IMR-90 (cell line): Measurements from ENCODE around the gene FOXO6.

Experiments
- MAZ ChIP-seq: IDR thresholded peaks from 2 replicates; pipeline ENCODE4 v1.6.1; 2012; ENCODE audit warnings: low read depth, mild to moderate bottlenecking, low read length, improper control_type of control experiment, moderate library complexity, borderline replicate concordance
- MXI1 ChIP-seq: IDR thresholded peaks from 2 replicates; pipeline ENCODE4 v1.6.1; 2012; ENCODE audit warnings: low read depth, mild to moderate bottlenecking, low read length, moderate library complexity, borderline replicate concordance
- POLR2A ChIP-seq: IDR thresholded peaks from 2 replicates; pipeline ENCODE4 v1.6.1; 2012; ENCODE audit warnings: mild to moderate bottlenecking, low read depth, low read length
- RAD21 ChIP-seq: IDR thresholded peaks from 2 replicates; pipeline ENCODE4 v1.6.1; 2012; ENCODE audit warnings: low read length, improper control_type of control experiment
- SMC3 ChIP-seq: fragments of 150-350 bp; IDR thresholded peaks from 2 replicates; pipeline ENCODE4 v1.6.1; 2016; ENCODE audit warnings: low read depth, mild to moderate bottlenecking, antibody characterized with exemption, low read length, moderate library complexity
- TF ChIP-seq, protein P1 (sequence below): conservative IDR thresholded peaks from 2 replicates; pipeline ENCODE4 v1.5.1; 2012; ENCODE audit warnings: mild to moderate bottlenecking, low read depth, low read length, improper control_type of control experiment

DNA sequence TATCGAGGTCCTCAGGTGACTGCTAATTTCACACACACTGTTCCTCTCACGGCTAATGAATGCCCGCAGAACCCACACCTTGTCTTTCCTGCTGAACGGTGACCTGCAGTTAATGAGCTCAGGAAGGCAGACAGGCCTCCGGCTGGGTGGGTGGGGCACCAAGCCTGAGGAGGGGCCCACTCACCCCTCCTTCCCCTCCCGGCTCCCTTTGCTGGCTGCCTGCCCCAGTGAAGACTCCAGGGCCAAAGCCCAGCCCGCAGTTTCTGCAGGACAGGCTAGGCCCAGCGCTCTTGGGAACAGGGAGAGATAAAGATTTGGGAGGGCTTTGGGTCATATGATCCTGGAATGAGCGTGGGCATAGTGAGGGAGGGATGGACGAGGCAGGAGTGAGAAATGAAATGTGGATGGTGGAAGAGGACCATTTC, 26.4 kb downstream of the FOXO6 start:
- TF ChIP-seq SMC3 (no peak), MXI1 (no peak), POLR2A (no peak), MAZ (peak; percentile 37; the same call in 1 of the 2 replicates), RAD21 (no peak)
- TF ChIP-seq, protein P1, sequence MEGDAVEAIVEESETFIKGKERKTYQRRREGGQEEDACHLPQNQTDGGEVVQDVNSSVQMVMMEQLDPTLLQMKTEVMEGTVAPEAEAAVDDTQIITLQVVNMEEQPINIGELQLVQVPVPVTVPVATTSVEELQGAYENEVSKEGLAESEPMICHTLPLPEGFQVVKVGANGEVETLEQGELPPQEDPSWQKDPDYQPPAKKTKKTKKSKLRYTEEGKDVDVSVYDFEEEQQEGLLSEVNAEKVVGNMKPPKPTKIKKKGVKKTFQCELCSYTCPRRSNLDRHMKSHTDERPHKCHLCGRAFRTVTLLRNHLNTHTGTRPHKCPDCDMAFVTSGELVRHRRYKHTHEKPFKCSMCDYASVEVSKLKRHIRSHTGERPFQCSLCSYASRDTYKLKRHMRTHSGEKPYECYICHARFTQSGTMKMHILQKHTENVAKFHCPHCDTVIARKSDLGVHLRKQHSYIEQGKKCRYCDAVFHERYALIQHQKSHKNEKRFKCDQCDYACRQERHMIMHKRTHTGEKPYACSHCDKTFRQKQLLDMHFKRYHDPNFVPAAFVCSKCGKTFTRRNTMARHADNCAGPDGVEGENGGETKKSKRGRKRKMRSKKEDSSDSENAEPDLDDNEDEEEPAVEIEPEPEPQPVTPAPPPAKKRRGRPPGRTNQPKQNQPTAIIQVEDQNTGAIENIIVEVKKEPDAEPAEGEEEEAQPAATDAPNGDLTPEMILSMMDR: no peak
